ENCODE results near the gene LBP.

GRCh38 chr20:38315290-38315966 lies 30.9 kb upstream of the LBP start:
- TF ChIP-seq CTCF (IDR thresholded peaks at IDR 0.05 in 8 of 11, conservative IDR thresholded peaks at IDR 0.05 in 3 of 11) (no peak), POLR2AphosphoS5 (IDR thresholded peaks at IDR 0.05) (no peak), POLR2A (IDR thresholded peaks at IDR 0.05) (no peak)

Data from spleen (tissue), 7 donors.